ENCODE results near the gene FKRP. TPM values are rescaled to one million over a fixed set of nuclear protein-coding genes. Genes with fewer than 3 reads are reported as not detected.
"Not testable (repeated sequence)": the region's sequence is repeated elsewhere in the genome, so short reads cannot be mapped to it uniquely, and the experiment has no call there.

The FKRP gene
- total RNA-seq, 1 donor from 2014 or later = 15.3 TPM

DNA sequence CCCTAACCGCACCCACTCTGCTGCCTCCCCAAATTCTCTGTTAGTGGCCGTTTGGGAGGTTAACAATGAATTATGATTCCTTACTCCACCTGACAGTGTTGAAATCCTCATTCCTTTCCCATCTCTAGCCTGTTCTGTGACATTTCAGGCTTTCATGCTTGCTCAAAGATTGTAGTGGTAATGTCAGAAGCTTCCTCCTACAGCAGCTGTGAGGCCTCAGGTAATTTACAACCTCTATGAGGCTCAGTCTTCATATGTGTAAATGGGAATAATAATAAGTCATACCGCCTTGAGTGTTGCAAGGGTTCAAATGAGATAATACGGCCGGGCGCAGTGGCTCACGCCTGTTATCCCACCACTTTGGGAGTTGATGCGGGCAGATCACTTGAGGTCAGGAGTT, 43.5 kb downstream of the FKRP start:
- ATAC-seq (no peak), DNase-seq (no peak)
- intact Hi-C loops (cut with micrococcal nuclease) = no loop called here

DNA sequence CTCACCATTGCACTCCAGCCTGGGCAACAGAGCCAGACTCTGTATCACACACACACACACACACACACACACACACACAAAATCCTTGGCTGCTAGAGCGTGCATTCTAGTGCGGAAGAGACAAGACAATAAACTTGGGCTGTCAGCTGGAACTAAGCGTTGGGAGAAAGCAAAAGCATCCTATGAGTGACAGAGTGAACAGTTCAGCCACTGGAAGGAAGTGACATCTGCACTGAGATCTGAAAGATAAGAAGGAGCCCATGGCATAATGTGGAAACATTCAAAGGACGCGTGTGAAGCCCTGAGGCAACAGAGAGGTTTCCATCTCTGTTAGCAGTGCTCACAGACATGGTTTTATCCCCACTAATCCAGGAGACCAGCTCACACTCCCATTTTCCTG, 46.1 kb downstream of the FKRP start:
- intact Hi-C loops (cut with micrococcal nuclease) = no loop called here
- ATAC-seq (no peak), DNase-seq (no peak)

DNA sequence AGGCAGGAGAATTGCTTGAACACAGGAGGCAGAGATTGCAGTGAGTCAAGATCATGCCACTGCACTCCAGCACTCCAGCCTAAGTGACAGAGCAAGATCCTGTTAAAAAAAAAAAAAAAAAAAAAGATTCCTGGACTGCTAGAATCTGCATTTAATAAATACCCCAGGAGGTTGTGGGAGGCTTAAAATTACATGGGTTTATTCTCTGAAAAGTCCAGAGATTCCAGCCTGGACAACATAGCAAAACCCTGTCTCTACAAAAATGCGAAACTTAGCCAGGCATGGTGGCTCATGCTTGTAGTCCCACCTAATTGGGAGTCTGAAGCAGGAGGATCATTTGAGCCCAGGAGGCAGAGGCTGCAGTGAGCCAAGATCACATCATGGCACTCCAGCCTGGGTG, 52.0 kb downstream of the FKRP start:
- intact Hi-C loops (cut with micrococcal nuclease) = no loop called here
- DNase-seq (no peak), ATAC-seq (no peak)

DNA sequence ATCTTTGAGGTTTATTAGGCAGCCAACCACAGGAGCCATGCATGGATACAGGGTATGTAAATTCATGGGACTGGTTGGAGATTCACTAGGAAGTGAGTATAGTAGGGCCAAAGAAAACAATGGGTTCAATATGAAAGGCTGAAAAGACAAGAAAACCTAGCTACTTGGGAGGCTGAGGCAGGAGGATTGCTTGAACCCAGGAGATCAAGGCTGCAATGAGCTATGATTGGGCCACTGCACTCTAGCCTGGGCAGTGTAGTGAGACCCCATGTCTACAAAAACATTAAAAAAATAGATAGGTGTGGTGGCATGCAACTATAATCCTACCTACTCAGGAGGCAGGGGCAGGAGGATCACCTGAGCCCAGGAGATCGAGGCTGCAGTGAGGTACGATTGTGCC, 52.9 kb downstream of the FKRP start:
- intact Hi-C loops (cut with micrococcal nuclease) = no loop called here
- ATAC-seq (no peak), DNase-seq (no peak)

DNA sequence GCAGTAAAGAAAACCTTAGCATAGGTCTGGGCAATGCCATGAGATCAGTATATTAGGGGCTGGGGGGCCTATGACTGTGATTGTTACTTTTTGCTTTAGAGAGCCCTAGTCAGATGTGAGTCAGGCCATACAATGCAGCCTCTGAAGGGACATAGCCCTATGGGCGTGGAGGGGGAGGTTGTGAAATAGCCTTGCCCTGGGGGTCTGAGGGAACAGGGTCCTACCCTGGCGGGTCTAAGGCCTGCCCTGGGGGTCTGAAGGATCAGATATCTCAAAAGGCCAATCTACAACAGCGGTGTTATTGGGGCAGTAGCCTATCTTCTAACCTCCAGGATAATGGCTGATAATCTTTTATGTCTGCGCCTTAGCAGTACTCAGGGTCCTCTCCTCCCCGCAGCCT, 56.3 kb downstream of the FKRP start:
- DNase-seq = no peak
- intact Hi-C loops (cut with micrococcal nuclease) = no loop called here
- ATAC-seq = no peak

DNA sequence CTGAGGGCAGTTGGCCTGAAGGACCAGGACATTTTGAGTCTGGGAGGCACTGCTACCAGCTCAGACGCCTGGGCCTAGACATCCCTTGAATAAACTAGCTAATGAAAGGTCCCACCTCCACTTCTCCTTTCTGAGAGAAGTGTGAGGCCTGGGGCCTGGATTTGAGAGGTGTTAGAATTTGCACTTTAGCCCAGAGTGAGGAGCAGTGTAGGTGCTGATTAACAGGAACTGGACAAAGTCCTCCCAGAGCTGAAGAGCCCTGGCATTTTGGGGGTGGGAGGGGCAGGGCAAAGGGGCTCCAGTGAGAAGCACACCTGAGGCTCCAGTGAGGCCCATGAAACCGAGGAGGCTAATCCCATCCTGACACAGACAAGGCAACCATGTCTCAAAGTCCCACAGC, 57.7 kb downstream of the FKRP start:
- no peak for ATAC-seq
- intact Hi-C loops (cut with micrococcal nuclease) = no loop called here
- DNase-seq = no peak

DNA sequence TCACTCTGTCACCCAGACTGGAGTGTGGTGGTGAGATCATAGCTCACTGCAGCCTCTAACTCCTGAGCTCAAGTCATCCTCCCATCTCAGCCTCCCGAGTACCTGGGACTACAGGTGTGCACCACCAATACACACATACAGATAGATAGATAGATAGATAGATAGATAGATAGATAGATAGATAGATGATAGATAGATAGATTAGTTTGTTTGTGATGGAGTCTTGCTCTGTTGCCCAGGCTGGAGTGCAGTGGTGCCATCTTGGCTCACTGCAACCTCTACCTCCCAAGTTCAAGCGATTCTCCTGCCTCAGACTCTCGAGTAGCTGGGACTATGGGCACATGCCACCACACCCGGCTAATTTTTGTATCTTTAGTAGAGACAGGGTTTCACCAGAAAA, 58.6 kb downstream of the FKRP start:
- intact Hi-C loops (cut with micrococcal nuclease); ATAC-seq; DNase-seq: not testable (repeated sequence)

DNA sequence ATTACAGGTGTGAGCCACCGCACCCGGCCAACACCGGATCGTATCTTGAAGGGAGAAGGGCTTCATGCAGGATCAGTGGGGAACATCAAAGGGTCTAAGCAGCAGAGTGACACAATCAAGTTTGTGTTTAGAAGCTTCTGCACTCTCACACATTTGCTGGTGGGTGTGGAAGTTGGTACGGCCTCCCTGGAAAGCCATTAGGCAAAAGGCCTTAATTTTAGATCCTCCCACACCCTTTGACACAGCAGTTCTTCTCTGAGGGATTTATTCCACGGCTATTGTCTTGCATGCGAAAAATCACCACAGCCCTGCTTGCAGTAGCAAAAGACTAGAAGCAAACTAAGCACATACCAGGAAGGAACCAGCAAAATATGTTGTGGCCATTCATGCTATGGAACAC, 60.8 kb downstream of the FKRP start:
- intact Hi-C loops (cut with micrococcal nuclease) = no loop called here
- DNase-seq = no peak
- ATAC-seq = no peak

Small RNA genes lying within 50 kb of the gene (microRNA-seq; reads per million reads assigned to microRNA genes)
- gene MIR320E (ENCODE audit: borderline number of aligned reads) = not detected

Other genes starting within 250 kb of the FKRP start
- 323 TPM for gene CALM3, start 144.7 kb upstream of the FKRP start, total RNA-seq
- 3.0 TPM for gene PTGIR, start 121.0 kb upstream of the FKRP start, total RNA-seq
- gene GNG8, start 109.9 kb upstream of the FKRP start, total RNA-seq = not detected
- gene DACT3, start 84.9 kb upstream of the FKRP start, total RNA-seq = 14.1 TPM
- gene PRKD2, start 28.9 kb upstream of the FKRP start, total RNA-seq = 9.3 TPM
- 49.0 TPM for gene STRN4, start 393 bp downstream of the FKRP start, total RNA-seq
- 6.9 TPM for gene SLC1A5, start 42.5 kb downstream of the FKRP start, total RNA-seq
- 85.2 TPM for gene AP2S1, start 104.8 kb downstream of the FKRP start, total RNA-seq
- gene ARHGAP35, start 114.9 kb downstream of the FKRP start, total RNA-seq = 69.7 TPM

Data from left ventricle myocardium superior (tissue), 1 donor.